CD4-positive, alpha-beta T cell treated with Interleukin-15 for 4 hours (primary cell): ENCODE results near the gene GAPT.

Experiments
- DNase-seq: peaks from one replicate; pipeline ENCODE4 v3.0.0-alpha.2; 2020; ENCODE audit warnings: low spot score

The GAPT gene

GRCh38 chr5:58491216-58491892 is at the start of gene GAPT:
TSS of gene GAPT (plus strand) at chr5:58491435. CDS start at chr5:58494537, 3,102 bp downstream.
- DNase-seq, result no peak

GRCh38 chr5:58444805-58445204 is 46.4 kb upstream of the GAPT start:
- no peak for DNase-seq

GRCh38 chr5:58446024-58446423 is 45.2 kb upstream of the GAPT start:
- DNase-seq, result no peak

GRCh38 chr5:58447226-58447625 is 44.0 kb upstream of the GAPT start:
- no peak for DNase-seq

- no peak for DNase-seq
These were observed 41.2 kb upstream of the GAPT start for GRCh38 chr5:58450018-58450417.

GRCh38 chr5:58450811-58451629 is 40.2 kb upstream of the GAPT start:
- DNase-seq, result no peak

- DNase-seq, result no peak
These were observed 39.3 kb upstream of the GAPT start for GRCh38 chr5:58451732-58452565.

GRCh38 chr5:58452566-58453258 is 38.5 kb upstream of the GAPT start:
- no peak for DNase-seq

- no peak for DNase-seq
These were observed 37.9 kb upstream of the GAPT start for GRCh38 chr5:58453306-58453705.

GRCh38 chr5:58454025-58454424 is 37.2 kb upstream of the GAPT start:
- DNase-seq, result no peak

GRCh38 chr5:58455066-58455465 is 36.2 kb upstream of the GAPT start:
- DNase-seq, result no peak

- no peak for DNase-seq
These were observed 35.8 kb upstream of the GAPT start for GRCh38 chr5:58455480-58455879.

GRCh38 chr5:58456026-58456425 is 35.2 kb upstream of the GAPT start:
- DNase-seq, result no peak

- DNase-seq, result no peak
These were observed 34.7 kb upstream of the GAPT start for GRCh38 chr5:58456486-58456885.

GRCh38 chr5:58457050-58457449 is 34.2 kb upstream of the GAPT start:
- no peak for DNase-seq

GRCh38 chr5:58458141-58458742 is 33.0 kb upstream of the GAPT start:
- no peak for DNase-seq

- no peak for DNase-seq
These were observed 32.5 kb upstream of the GAPT start for GRCh38 chr5:58458743-58459145.

- DNase-seq, result no peak
These were observed 31.9 kb upstream of the GAPT start for GRCh38 chr5:58459146-58460001.

- DNase-seq, result peak; percentile 90
These were observed 31.1 kb upstream of the GAPT start, which contains the start of gene PLK2 for GRCh38 chr5:58460002-58460731. TSS of gene PLK2 (minus strand) at chr5:58460086. CDS start at chr5:58459959, 127 bp downstream.
